Measurements from ENCODE around the gene AATK.

AATK gene

DNA sequence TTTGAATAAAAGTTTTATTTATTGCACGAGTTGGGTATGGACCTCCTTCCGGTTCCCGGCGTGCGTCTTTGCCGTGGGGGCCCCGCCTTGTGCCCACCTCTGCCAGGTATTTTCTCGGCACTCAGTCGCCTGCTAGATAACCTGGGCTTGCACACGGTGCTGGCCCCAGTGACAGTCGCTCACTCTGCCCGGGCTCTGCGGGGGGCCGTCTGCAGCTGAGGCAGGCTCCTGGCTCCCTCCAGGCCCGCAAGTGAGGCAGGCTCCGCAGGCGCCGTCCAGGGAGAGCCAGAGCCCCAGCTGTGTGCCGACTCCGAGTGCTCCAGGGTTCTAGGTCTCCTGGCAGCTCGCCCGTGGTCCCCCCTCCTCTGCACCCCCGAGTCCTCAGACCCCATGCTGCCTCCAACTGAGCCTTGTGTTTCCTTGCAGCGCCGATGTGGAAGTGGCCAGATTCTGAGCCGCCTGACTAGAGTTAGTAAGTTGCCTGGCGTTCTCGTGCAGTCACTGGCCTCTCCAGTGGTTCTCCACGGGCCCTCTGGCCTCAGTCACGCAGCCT, 55.5 kb downstream of the AATK start:
- FAIRE-seq: no peak

GRCh38 chr17:81109957-81110356, 56.1 kb downstream of the AATK start:
- no peak for FAIRE-seq

GRCh38 chr17:81108220-81108619, 57.8 kb downstream of the AATK start:
- FAIRE-seq: no peak

GRCh38 chr17:81106716-81107115, 59.3 kb downstream of the AATK start:
- FAIRE-seq: no peak

- no peak for FAIRE-seq
Observed at GRCh38 chr17:81103379-81103778, 62.6 kb downstream of the AATK start.

DNA sequence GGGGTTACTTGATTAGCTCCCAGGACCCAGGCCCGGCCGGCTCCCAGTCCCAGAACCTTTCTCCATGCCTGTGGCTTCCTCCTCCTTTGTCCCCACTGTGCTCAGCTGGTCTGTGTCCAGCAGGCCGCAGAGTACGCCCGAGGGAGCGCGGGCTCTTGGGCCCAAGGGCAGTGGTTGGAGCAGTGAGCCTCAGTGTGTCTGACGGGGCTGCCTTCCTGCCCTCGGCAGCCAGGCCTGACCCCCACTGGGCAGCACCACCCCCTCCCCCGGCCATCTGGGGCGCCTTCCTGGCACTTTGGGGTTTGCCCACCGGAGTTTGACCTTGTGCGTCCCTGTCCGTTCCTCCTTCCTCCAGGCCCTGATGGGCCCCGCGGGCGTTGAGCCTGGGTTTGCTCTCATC, 63.2 kb downstream of the AATK start:
- no peak for FAIRE-seq

GRCh38 chr17:81102352-81102751, 63.7 kb downstream of the AATK start:
- no peak for FAIRE-seq

DNA sequence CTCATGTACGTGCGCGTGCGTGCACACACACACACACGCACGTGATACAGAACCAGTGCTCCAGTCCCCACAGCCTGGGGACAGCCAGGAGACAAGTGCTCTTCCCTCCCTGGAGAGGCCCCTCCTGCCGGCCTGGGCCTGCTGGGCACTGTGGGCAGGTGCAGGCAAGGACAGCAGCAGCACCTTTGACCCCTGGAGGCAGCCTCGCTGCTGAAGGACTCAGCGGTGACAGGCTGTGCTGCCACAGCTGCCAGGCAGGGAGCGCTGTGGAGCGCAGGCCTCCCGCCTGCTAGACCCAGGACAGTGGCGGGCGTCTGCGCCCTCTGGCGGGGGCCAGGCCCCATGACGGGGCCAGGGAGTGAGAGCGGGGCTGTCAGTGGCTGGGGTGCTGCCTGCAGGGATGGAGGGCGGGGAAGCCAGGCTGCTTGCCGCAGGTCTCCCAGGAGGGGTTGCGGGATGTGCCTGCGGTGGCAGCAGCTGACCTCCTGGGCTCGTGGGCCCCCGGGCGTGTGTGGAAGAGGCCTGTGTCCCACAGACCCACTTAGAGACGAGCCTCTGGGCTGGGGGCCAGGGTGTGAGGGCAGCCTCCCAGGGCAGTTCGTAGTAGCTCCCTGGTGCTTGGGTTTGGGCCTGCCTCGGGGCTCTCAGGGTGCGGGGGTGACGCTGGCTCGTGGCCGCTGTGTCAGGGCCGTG, 64.3 kb downstream of the AATK start:
- no peak for FAIRE-seq

DNA sequence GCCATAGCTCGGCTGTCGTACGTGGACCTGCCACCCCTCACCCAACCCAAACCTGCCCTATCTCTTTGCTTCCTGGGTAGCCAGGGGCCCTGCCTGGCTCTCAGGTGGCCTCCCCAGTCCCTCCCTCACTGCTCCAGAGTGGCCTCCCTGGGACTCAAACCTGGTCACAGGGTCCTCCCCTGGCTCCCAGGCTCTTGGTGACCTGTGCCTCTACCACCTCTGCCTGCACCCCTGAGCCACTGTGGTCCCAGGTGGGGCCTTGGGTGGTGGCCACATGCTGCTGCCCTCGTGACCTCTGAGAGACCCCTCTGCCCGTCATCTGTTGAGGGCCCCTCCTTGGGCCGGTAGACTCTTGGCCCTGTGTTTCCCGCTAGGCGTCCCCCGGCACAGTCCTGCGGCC, 65.4 kb downstream of the AATK start:
- FAIRE-seq: no peak

- no peak for FAIRE-seq
Observed at GRCh38 chr17:81099888-81100287, 66.1 kb downstream of the AATK start.

DNA sequence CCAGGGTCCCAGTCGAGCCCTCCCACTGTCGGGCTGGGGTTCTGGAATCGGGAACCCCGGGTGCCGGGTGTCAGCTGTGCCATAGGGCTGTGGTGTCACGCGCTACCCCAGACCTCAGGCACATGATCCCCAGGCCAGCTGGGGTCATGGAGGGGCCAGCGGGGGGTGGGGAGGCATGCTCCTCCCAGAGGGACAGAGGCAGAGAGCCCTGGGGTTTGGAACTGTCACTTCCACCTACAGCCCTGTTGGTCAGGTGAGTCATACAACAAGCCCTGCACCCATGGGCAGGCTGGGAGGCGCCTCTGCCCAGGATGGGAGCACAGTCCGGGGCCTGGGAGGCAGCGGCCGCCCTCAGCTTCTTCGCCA, 68.1 kb downstream of the AATK start:
- FAIRE-seq: no peak

DNA sequence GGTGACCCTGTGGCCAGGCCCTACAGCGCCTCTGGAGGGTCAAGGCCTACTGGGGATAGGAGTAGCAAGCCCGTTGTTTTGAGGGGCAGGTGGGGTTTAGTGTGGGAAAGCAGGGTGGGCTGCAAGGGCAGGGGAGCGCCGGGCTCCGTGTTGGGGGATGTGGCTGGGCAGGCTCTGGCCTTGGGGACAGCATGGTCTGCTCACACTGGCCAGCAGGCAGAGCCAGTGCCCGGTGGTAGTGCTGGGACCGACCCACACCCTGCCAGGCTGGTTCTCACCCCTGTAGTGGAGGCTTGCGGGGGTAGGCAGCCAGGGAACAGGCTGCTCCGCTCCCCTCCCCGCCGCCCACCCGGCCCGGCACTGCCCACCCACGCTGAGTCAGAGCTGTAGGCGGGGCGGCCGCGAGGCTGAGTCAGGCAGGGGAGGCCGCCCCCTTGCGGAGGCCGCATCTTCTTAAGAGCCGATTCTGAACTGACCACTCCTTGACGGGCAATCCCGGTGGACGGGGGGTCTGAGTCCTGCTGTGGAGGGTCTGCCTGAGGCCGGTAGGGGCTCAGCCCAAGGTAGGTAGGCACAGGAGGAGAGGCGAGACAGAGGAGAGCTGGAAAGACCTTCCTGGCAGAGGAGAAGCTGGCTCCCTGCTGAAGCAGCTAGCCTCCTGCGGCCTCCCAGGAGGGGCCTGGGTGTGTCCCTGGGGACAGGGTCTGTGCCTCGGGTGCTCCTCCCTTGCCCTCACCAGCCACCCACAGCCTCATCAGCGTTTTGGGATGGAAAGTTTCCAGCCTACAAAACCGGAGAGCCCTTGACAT, 68.7 kb downstream of the AATK start:
- no peak for FAIRE-seq

DNA sequence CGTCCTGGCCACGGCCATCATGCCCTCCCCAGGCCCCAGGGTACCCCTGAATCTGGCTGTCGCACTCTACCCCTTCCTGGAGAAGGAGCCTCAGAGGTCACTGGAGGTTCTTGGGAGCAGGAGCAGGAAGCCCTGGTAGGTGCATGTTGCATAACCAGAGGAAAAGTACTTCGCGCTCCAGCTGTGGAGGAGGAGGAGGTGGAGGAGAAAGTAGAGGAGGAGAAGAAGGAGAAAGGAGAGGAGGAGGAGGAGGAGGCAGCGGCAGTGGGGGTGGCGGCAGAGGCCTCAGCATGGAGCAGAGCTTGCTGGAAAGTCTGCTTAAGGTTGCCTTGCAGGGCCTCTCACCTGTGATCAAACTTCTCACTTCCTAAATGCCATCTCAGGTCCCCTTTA, 69.3 kb downstream of the AATK start:
- FAIRE-seq: no peak

DNA sequence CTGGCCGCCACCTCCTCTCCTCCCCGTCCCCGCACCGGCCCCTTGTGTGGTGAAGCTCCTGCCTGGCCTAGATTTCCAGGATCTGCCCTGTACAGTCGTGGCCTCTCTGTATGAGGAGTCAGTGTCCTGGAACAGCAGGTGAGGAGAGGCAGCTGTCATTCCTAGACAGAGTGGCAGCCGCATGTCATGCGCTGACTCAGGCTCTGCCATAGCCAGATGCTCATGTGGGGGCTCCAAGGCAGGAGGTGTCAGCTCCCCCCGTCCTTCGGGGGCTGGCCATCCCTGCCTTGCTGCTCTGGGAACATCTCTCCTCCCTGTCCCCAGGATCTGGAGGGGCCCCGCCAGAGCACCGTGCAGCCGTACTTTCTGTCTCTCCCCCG, 70.6 kb downstream of the AATK start:
- no peak for FAIRE-seq

DNA sequence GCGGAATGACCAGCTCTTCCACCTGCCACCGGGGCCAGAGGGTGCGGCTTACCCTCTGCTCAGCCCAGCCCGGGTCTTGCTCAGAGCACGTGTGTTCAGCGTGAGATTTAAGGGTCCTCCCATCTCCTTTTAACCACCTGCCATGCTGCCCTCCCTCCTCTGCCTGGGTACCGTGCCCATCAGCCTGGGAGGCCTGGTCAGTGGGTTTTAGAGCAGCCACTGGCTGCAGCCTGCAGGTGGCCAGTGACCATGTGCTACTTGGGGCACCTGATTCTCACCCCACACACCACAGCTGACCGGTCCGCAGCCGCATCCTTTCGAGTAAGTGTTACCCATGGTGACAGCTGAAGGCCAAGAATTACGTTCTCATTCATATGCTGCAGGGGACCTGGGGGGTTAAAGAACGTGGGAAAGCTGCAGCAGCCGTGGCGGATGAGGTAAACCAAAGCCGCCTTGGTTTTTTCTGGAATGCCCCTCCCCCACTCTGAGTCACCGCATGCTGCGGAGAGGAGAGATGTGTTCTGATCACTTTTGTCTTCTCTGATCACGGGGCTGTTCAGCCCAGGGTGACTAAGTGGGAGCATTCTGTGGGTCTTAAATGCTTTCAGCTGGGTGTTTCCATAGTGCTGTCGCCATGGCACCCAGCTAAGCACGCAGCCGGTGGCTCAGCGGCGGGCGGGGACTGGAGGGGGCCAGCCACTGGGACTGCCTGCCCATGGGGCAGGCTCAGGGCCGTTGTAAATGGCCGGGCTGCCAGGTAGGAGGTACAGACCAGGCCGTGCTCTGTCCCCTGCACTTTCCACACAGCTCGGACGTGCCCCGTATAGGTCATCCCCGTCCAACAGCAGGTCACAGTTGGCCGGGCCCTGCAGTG, 71.3 kb downstream of the AATK start:
- no peak for FAIRE-seq

DNA sequence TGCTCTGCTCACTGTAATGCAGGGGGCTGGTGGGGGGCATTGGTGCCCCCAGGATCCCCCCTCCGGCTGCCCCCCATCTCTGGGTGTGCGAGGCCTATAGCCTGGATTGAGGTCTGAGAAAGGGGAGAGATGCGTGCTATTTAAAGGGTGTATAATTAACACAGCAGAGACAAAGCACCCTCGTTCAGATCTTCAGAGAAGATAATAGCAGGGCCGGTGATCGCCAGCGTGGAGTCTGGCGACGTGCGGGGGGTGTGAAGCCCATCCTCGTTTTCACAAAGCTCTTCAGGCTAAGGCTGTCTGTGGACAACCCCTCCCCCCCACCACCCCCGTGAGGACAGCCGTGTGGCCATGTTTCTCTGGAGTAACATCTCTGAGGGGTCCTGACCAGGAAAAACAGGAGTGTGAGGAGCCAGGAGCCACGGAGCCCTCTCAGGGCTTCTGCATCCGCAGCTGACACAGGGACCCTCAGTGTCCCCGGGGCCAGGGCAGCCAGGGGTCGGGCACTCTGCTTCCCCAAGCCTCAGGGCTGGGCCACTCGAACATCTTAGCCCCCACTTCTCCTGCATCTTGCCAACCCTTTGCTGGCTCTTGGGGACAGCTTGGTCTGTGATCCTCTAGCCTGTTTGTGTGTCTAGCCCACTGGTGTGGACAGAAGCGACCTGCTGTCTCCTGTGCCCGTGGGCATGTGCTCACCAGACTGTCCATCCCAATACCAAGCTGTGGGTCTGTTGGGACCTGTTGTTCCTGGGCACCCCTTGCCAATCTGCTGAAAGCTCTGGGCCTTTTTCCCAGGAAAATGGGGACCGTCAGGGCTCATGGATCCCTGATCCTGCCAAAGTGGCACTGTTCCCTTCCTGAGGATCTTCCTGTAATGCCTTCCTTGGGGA, 72.2 kb downstream of the AATK start:
- FAIRE-seq: no peak

GRCh38 chr17:81092518-81093095, 73.4 kb downstream of the AATK start:
- no peak for FAIRE-seq

GRCh38 chr17:81091774-81092517, 74.1 kb downstream of the AATK start:
- no peak for FAIRE-seq

- FAIRE-seq: no peak
Observed at GRCh38 chr17:81091154-81091553, 74.9 kb downstream of the AATK start.

- no peak for FAIRE-seq
Observed at GRCh38 chr17:81090361-81091136, 75.5 kb downstream of the AATK start.
